Esophagus squamous epithelium (tissue), 4 donors: ENCODE data around the gene GRIK4.

ENCODE experiments used
- POLR2A ChIP-seq, 4 donors: fragments of 450-650 bp; IDR thresholded peaks; one replicate each; pipeline ENCODE4 v1.6.1; 2017; ENCODE audit warnings: antibody characterized with exemption in 4 of 4, mild to moderate bottlenecking in 4 of 4, moderate library complexity in 3 of 4
- TF ChIP-seq, protein P1 (sequence below), 6 experiments: fragments of 450-650 bp in 4 of 6; fragments of 200-600 bp in 2 of 6; sonication (generic) in 2 of 6; IDR thresholded peaks; one replicate each; pipeline ENCODE4 v1.5.1; 2016 to 2019; ENCODE audit warnings: antibody characterized with exemption in 6 of 6, mild to moderate bottlenecking in 4 of 6, moderate library complexity in 4 of 6

DNA sequence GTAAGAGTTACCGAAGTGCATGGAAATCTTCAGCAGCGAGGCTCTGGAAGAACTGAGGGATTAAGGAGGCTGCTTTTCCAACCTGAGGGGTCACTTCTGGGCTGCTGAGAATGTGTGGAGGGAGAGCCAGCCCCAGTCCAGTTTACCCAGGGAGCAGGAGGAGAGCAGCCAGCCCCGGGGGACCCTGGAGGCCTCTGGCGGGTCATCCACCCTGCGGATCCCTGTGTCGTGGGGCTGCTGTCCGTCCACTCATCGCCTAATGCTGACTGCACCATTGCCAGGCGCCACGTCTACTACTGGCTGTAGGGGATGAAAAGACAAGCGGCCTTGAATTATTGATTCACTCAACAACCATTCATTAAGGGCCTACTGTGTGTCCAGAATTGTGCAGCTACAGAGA is 283.6 kb downstream of the GRIK4 start:
- TF ChIP-seq, protein P1, sequence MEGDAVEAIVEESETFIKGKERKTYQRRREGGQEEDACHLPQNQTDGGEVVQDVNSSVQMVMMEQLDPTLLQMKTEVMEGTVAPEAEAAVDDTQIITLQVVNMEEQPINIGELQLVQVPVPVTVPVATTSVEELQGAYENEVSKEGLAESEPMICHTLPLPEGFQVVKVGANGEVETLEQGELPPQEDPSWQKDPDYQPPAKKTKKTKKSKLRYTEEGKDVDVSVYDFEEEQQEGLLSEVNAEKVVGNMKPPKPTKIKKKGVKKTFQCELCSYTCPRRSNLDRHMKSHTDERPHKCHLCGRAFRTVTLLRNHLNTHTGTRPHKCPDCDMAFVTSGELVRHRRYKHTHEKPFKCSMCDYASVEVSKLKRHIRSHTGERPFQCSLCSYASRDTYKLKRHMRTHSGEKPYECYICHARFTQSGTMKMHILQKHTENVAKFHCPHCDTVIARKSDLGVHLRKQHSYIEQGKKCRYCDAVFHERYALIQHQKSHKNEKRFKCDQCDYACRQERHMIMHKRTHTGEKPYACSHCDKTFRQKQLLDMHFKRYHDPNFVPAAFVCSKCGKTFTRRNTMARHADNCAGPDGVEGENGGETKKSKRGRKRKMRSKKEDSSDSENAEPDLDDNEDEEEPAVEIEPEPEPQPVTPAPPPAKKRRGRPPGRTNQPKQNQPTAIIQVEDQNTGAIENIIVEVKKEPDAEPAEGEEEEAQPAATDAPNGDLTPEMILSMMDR (IDR thresholded peaks at IDR 0.05) = no peak
- TF ChIP-seq POLR2A (IDR thresholded peaks at IDR 0.05) = no peak
